ENCODE data around the gene RAB23.

DNA sequence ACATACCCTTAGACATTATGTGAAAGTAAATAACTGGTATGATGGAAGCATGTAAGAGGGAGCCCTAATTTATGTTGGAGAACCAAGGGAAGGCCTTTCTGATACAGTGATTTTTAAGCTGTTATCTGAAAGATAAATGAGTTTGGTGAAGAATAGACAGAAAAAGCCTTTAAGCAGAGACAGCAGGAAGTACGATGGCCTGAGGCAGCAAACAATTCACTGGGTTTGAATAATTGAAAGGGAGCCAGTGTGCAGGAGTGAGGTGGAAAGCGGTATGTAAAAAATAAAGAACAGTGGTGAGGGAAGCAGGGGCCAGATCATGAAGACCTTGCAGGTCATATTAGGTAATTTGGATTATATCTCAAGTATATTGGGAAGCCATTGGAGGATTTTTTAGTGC, 4.1 kb upstream of the RAB23 start:
- TF ChIP-seq POLR2A (IDR thresholded peaks at IDR 0.05) (no peak), CTCF (IDR thresholded peaks at IDR 0.05) (no peak)
